Ovary (tissue), 9 donors: ENCODE data around the gene NOXA1. TPM values are rescaled to one million over a fixed set of nuclear protein-coding genes. Genes with fewer than 3 reads are reported as not detected.

Experiments used
- DNase-seq, 5 donors: peaks; one replicate each; pipeline ENCODE4 v3.0.0-alpha.2; 2019 to 2020
- H3K27ac ChIP-seq, 2 donors: fragments of 200-600 bp; one replicate each; pipeline versions ENCODE4 v1.5.1 to v1.8.0; 2019 to 2022
- H3K27me3 ChIP-seq: fragments of 200-600 bp; one replicate; pipeline ENCODE4 v1.8.0; 2022
- H3K36me3 ChIP-seq: fragments of 200-600 bp; sonication (generic); one replicate; pipeline ENCODE4 v1.5.1; 2019
- H3K4me1 ChIP-seq: one replicate; pipeline ENCODE4 v1.8.1; 2013; ENCODE audit warnings: mild to moderate bottlenecking, moderate library complexity; ENCODE audit not compliant: insufficient read depth
- H3K4me3 ChIP-seq: fragments of 200-600 bp; sonication (generic); one replicate; pipeline ENCODE4 v1.5.1; 2017
- H3K9me3 ChIP-seq, 2 donors: fragments of 200-600 bp in 1 of 2; sonication (generic) in 1 of 2; one replicate each; pipeline versions ENCODE4 v1.5.1 to v1.8.1; 2013 to 2019; ENCODE audit warnings: mild to moderate bottlenecking in 1 of 2, moderate library complexity in 1 of 2
- CTCF ChIP-seq, 3 donors: fragments of 450-650 bp in 2 of 3; fragments of 200-600 bp in 1 of 3; IDR thresholded peaks; one replicate each; pipeline versions ENCODE4 v1.5.1 to v1.8.0; 2016 to 2022; ENCODE audit warnings: antibody characterized with exemption in 3 of 3, mild to moderate bottlenecking in 1 of 3
- EP300 ChIP-seq: sonication (generic); formaldehyde crosslinking; IDR thresholded peaks from one replicate; pipeline ENCODE4 v1.6.1; 2017; ENCODE audit warnings: antibody characterized with exemption
- POLR2A ChIP-seq: fragments of 450-650 bp; IDR thresholded peaks from one replicate; pipeline ENCODE4 v1.6.1; 2017; ENCODE audit warnings: antibody characterized with exemption, mild to moderate bottlenecking, moderate library complexity
- WGBS, 3 donors: extraction: QIAGEN DNeasy Blood & Tissue Kit in 1 of 3; methylation state at CpG; one replicate each; pipeline versions ENCODE4 v1.1.5 to v1.1.7; 2013 to 2017; 5-methylcytosine and 5-hydroxymethylcytosine counted together
- intact Hi-C, 4 donors: fragments of 100-400 bp; cut with DNase I; formaldehyde crosslinking; loops; one replicate each; pipeline versions ENCODE4 v1.11.0 to v1.15.1; 2022 to 2023
- polyA plus RNA-seq, 2 donors: library from polyadenylated mRNA; stranded (reverse); fragments of 200-250 nt in 1 of 2; fragments of 350-450 nt in 1 of 2; fragmentation: Illumina TruSeq in 1 of 2; extraction: RNeasy Lipid Tissue Mini Kit (QIAGEN cat#74804) in 1 of 2; gene quantifications; one replicate each; pipeline ENCODE4 v1.2.3, GENCODE V29; 2013 to 2014
- total RNA-seq, 7 donors: library from RNA; depleted of rRNA in 2 of 7; stranded (reverse); fragments of >200 nt in 2 of 7; fragmentation: NEBNext Ultra II Directional in 3 of 7; extraction: Animal tissue kit (Norgen Biotek cat#: 25700) in 3 of 7; gene quantifications; one replicate each; pipeline versions ENCODE4 v1.1.0 to v1.2.4, GENCODE V29; 2016 to 2023
- donor health status: DM: no; HTN: no; CAD: no; lungs with moderate emphysema.
- donor health status: DM: no; HTN: no; CAD: no.
- donor health status: Bipolar disorder and iron deficiency.
- donor health status: DM: yes; HTN: yes; CAD: no.
- donor health status: DM: no; HTN: no; CAD: no.
- donor health status: DM: yes; HTN: yes; CAD: no.

Gene NOXA1
- total and polyA plus RNA-seq, 9 donors, result 7.1 to 18.5 (median 12.1) TPM; not detected in 1

GRCh38 chr9:137404961-137405567, 18.1 kb upstream of the NOXA1 start:
- H3K27ac ChIP-seq, result no peak overlapping the region
- 92 to 95% (median 94%) methylated on average over 24 of the region's 24 CpGs for WGBS, 3 donors
- no peaks in the 10 kb centered on the region for H3K27me3 ChIP-seq
- H3K9me3 ChIP-seq, result no peaks in the 10 kb centered on the region
- H3K4me1 ChIP-seq, result peaks cover 8% of the 10 kb centered on the region
- H3K36me3 ChIP-seq, result no peaks in the 10 kb centered on the region
- TF ChIP-seq POLR2A (no peak), CTCF (IDR thresholded peaks at IDR 0.05) (no peak), EP300 (no peak)
- no peak overlapping the region for H3K4me3 ChIP-seq
- DNase-seq, result no peak
- intact Hi-C loops, result loop anchor here in 3 of 4 donors (5.0 kb wide), 2 partner anchors 103 to 108 kb away; partner anchors contain the start of gene NRARP (in 1 of the 3)

GRCh38 chr9:137405677-137406081, 17.5 kb upstream of the NOXA1 start:
- H3K36me3 ChIP-seq, result no peaks in the 10 kb centered on the region
- no peaks in the 10 kb centered on the region for H3K27me3 ChIP-seq
- intact Hi-C loops, result loop anchor here in 3 of 4 donors (5.0 kb wide), 2 partner anchors 103 to 108 kb away; partner anchors contain the start of gene NRARP (in 1 of the 3)
- TF ChIP-seq CTCF (IDR thresholded peaks at IDR 0.05) (no peak), POLR2A (no peak), EP300 (no peak)
- 91 to 95% (median 94%) methylated on average over 11 of the region's 11 CpGs for WGBS, 3 donors
- H3K27ac ChIP-seq, result no peak overlapping the region
- no peaks in the 10 kb centered on the region for H3K9me3 ChIP-seq
- no peak overlapping the region for H3K4me3 ChIP-seq
- no peak for DNase-seq
- H3K4me1 ChIP-seq, result peaks cover 8% of the 10 kb centered on the region

GRCh38 chr9:137406085-137406760, 17.0 kb upstream of the NOXA1 start:
- no peaks in the 10 kb centered on the region for H3K27me3 ChIP-seq
- no peak overlapping the region for H3K4me3 ChIP-seq
- H3K9me3 ChIP-seq, result no peaks in the 10 kb centered on the region
- 37 to 45% (median 41%) methylated on average over 20 of the region's 20 CpGs for WGBS, 3 donors
- peaks cover 8% of the 10 kb centered on the region for H3K4me1 ChIP-seq
- peak in 1 of 5 donors; percentile 57 for DNase-seq
- TF ChIP-seq EP300 (no peak), POLR2A (no peak), CTCF (IDR thresholded peaks at IDR 0.05) (no peak)
- no peaks in the 10 kb centered on the region for H3K36me3 ChIP-seq
- intact Hi-C loops, result loop anchor here in 3 of 4 donors (5.0 kb wide), 2 partner anchors 104 to 109 kb away; partner anchors contain the start of gene NRARP (in 1 of the 3)
- H3K27ac ChIP-seq, result peak overlapping the region in 1 of 2 donors; percentile 66

- H3K27me3 ChIP-seq, result no peaks in the 10 kb centered on the region
- TF ChIP-seq CTCF (IDR thresholded peaks at IDR 0.05) (peak; percentile 35 to 87 (median 71)), EP300 (no peak)
- peak; percentile 58 to 83 (median 74) for DNase-seq
- H3K36me3 ChIP-seq, result no peaks in the 10 kb centered on the region
- peaks cover 14% of the 10 kb centered on the region for H3K4me1 ChIP-seq
- intact Hi-C loops, result loop anchor here in 3 of 4 donors (5.0 kb wide), 2 partner anchors 105 to 110 kb away; partner anchors contain the start of gene NRARP (in 1 of the 3)
- H3K27ac ChIP-seq, result peak overlapping the region; percentile 56 to 66
- no peaks in the 10 kb centered on the region for H3K9me3 ChIP-seq
- 1% methylated on average over 44 to 63 of the region's 63 CpGs for WGBS, 3 donors
- peak overlapping the region; percentile 33 for H3K4me3 ChIP-seq
Measured at GRCh38 chr9:137406876-137407589, 16.2 kb upstream of the NOXA1 start.
